Fibroblast of mammary gland (primary cell): ENCODE measurements around the gene KIF23.

ENCODE experiments used
- DNase-seq: peaks from one replicate; pipeline ENCODE4 v3.0.0-alpha.2; 2010; ENCODE audit warnings: low read depth
- H3K4me3 ChIP-seq: 2 replicates; pipeline ENCODE4 v1.5.1; 2011; ENCODE audit warnings: low read depth, mild to moderate bottlenecking, low read length, moderate library complexity; ENCODE audit not compliant: control insufficient read depth
- TF ChIP-seq, protein P1 (sequence below): conservative IDR thresholded peaks from 2 replicates; pipeline ENCODE4 v1.5.1; 2011; ENCODE audit warnings: low read depth, low read length, inconsistent platforms; ENCODE audit not compliant: control insufficient read depth, insufficient read depth

KIF23 gene

DNA sequence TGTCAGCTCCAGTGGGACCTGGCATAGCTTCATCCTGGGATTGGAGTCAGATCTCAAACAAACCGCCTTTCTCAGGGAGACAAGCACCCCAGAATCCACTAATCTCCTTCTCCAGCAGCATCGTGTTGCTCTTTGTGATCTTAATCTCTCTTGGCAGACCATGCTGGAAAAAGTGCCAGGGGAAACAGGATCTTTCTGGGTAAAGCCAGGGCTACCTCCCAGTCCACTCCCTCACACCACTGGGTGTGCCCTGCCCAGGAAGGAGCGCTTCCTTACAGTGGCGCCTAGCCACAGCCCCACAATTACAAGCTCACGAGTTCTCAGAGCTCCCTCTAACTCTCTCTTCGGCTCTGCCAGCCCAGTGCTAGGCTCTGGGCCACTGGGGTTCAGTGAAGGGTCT lies 70.7 kb downstream of the KIF23 start:
- no peak for DNase-seq
- H3K4me3 ChIP-seq, result no peak overlapping the region
- TF ChIP-seq, protein P1, sequence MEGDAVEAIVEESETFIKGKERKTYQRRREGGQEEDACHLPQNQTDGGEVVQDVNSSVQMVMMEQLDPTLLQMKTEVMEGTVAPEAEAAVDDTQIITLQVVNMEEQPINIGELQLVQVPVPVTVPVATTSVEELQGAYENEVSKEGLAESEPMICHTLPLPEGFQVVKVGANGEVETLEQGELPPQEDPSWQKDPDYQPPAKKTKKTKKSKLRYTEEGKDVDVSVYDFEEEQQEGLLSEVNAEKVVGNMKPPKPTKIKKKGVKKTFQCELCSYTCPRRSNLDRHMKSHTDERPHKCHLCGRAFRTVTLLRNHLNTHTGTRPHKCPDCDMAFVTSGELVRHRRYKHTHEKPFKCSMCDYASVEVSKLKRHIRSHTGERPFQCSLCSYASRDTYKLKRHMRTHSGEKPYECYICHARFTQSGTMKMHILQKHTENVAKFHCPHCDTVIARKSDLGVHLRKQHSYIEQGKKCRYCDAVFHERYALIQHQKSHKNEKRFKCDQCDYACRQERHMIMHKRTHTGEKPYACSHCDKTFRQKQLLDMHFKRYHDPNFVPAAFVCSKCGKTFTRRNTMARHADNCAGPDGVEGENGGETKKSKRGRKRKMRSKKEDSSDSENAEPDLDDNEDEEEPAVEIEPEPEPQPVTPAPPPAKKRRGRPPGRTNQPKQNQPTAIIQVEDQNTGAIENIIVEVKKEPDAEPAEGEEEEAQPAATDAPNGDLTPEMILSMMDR, result no peak

DNA sequence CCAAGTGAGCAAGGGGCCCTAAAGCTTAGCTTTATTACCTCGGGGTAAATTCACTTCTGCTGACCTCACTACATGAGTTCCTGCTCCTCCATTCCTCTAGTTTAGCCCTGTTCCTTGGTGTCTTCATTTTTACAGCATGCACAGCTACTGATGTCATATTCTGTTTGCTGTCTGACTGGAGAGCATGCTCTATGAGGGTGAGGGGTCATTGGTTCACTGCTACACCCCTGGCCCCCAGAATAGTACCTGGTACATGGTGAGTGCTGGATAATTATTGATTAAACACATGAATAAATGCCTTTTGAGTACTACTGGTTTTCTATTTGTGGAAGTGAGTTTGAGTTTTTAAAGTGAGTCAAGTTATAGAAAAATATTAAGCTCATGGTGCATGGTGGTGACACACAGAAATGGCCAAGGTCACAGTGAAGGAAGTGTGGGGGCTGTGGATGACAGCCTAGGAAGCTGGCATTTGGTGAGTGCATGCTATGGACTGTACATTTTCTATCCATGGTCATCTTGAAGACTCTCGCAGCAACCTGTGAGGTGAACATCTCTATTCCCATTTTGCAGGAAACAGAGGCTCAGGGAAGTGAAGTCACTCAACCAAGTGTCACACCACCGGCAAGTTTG lies 72.4 kb downstream of the KIF23 start:
- DNase-seq, result no peak
- H3K4me3 ChIP-seq, result no peak overlapping the region
- TF ChIP-seq, protein P1, result no peak

DNA sequence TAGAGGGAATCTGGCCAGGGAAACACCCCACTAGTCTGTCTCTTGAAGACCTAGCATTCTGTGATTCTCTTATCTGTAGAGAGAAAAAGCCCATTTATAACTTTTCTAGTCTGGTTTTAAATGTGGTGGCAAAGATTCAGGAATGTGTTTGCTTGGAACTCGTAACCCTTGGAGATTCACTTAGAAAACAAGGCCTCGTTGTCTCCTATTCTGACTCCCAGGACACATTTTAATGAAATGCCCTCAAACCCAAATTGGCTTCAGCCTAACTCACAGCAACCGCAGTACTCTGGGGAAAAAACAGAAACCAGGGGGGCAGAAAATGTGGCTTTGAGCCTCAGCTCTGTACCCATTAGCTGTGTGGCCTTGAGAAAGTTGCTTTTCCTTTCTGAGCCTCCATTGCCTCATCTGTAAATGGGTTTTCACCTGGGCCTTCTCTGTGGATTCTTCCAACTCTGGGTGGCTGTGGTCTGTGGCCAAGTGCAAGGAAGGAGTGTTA lies 75.0 kb downstream of the KIF23 start:
- no peak overlapping the region for H3K4me3 ChIP-seq
- DNase-seq, result no peak
- TF ChIP-seq, protein P1, result no peak

DNA sequence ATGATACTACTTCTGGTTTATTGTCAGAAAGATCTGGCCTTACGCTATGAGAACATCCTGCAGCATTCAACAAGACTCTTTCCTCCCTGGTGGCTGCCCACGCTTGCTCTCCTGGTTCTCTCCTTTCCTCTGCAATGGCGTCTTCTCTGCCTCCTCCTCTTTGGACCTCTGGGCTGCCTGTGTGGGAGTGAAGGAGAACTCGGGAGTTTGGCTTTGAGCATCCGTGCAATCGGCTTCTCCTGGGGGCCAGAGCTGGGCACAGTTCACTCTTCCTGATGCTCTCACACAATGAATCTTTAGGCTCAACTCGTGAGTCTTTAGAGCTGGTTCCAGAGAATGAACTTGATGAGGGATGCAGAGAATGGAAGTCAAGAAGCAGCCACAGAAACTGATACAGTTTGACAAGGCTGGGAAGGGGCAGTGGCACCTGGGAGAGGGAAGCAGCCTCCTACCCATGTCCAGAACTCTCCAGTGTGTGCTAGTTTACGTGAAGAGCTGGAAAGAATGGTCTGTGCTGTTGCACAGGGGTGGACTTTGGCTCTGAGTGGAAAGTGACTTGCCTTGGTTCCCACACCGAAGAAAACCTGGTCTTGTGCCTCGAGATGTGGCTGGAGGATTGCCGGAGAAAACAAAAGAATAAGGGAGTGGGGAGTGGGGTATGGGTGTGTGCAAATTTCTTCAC lies 76.3 kb downstream of the KIF23 start:
- TF ChIP-seq, protein P1, result no peak
- H3K4me3 ChIP-seq, result no peak overlapping the region
- no peak for DNase-seq

DNA sequence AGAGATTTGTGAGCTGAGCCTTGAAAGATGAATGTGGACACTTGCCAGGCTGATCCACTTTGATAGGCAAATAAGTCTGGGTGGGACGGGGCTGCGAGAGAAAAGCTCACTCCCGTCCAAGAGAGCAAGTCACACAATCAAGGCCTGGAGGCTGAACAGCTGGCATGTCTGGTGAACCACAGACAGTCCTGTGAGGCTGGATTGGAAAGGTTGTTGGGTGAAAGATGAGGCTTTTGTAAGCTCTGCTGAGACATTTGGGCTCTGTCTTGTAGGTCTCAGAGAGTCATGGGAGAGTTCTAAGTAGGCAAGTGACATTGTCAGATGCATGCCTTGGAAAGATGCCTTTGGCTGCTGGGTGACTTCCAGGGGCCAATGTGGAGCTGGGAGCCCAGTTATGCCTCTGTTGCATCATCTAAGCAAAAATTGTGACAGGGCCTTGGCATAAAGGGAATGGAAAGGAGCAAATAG lies 76.9 kb downstream of the KIF23 start:
- DNase-seq, result no peak
- H3K4me3 ChIP-seq, result no peak overlapping the region

DNA sequence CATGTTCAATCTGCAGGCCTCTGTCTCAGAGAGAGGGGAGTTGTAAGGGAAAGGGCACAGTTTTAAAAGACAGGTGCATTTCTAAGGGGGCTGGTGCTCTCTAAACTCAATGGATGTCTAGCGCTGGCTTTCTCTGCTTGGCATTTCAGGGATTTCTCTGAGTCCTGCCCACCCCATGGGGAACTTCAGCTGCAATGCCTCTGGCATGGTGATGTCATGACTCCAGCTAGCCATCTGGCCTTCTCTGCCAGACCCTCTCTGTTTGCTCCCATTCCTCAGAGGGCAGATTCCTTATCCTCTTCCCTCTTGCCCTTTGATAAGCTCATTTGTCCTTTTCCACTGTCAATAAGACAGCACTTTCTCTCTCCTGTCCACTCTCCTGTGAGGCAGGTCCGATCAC lies 79.3 kb downstream of the KIF23 start:
- no peak for DNase-seq
- TF ChIP-seq, protein P1, result no peak
- H3K4me3 ChIP-seq, result no peak overlapping the region

More for the DNA sequence above, 76.9 kb downstream of the KIF23 start:
- TF ChIP-seq, protein P1, result no peak

DNA sequence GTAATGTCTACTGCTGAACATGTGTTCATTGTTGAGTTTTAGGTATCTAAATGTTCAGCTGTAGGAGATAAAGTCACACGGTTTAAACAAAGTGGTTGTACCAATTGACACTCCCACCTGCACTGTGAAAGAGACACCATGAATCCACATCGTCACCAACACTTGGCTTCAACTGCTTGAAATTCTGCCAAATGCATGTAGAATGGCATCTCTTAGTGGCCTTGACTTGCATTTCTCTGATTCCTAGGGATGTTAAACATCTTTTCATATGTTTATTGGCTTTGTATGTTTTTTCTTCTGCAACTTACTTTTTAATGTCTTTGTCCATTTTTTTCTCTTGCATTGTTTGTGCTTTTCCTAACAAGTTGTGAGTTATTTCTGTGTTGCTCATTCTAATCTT lies 81.9 kb downstream of the KIF23 start:
- TF ChIP-seq, protein P1, result no peak
- H3K4me3 ChIP-seq, result no peak overlapping the region
- no peak for DNase-seq
